ENCODE results near the gene KCNIP4. TPM values are rescaled to one million over a fixed set of nuclear protein-coding genes. Genes with fewer than 3 reads are reported as not detected.

The KCNIP4 gene
- total RNA-seq, 1 donor from 2014 or later = 0.53 TPM

- Histone ChIP-seq H3K27me3 (ENCODE audit: control insufficient read depth, insufficient read depth, low read length) (no peaks in the 10 kb centered on the region), H3K4me3 (ENCODE audit: low read depth, low read length) (no peak overlapping the region), H3K36me3 (ENCODE audit: control insufficient read depth, insufficient read depth, low read length) (no peaks in the 10 kb centered on the region)
- no peak for TF ChIP-seq CTCF (IDR thresholded peaks at IDR 0.05; ENCODE audit: insufficient read depth, low read length, severe bottlenecking)
- DNase-seq (ENCODE audit: low read depth) (peak; percentile 20), FAIRE-seq (no peak)
Measured at GRCh38 chr4:21452931-21453330, 495.6 kb downstream of the KCNIP4 start.

GRCh38 chr4:21451032-21451431, 497.5 kb downstream of the KCNIP4 start:
- no peak overlapping the region for H3K4me3 ChIP-seq (ENCODE audit: low read depth, low read length)
- FAIRE-seq (no peak), DNase-seq (ENCODE audit: low read depth) (peak; percentile 75)
- H3K27me3 ChIP-seq (ENCODE audit: control insufficient read depth, insufficient read depth, low read length) = no peaks in the 10 kb centered on the region
- no peak for TF ChIP-seq CTCF (IDR thresholded peaks at IDR 0.05; ENCODE audit: insufficient read depth, low read length, severe bottlenecking)
- no peaks in the 10 kb centered on the region for H3K36me3 ChIP-seq (ENCODE audit: control insufficient read depth, insufficient read depth, low read length)

GRCh38 chr4:21450331-21450730, 498.2 kb downstream of the KCNIP4 start:
- Histone ChIP-seq H3K4me3 (ENCODE audit: low read depth, low read length) (no peak overlapping the region), H3K27me3 (ENCODE audit: control insufficient read depth, insufficient read depth, low read length) (no peaks in the 10 kb centered on the region), H3K36me3 (ENCODE audit: control insufficient read depth, insufficient read depth, low read length) (no peaks in the 10 kb centered on the region)
- no peak for TF ChIP-seq CTCF (IDR thresholded peaks at IDR 0.05; ENCODE audit: insufficient read depth, low read length, severe bottlenecking)
- FAIRE-seq = no peak
- no peak for DNase-seq (ENCODE audit: low read depth)

- no peak for FAIRE-seq
- Histone ChIP-seq H3K4me3 (ENCODE audit: low read depth, low read length) (no peak overlapping the region), H3K36me3 (ENCODE audit: control insufficient read depth, insufficient read depth, low read length) (no peaks in the 10 kb centered on the region), H3K27me3 (ENCODE audit: control insufficient read depth, insufficient read depth, low read length) (no peaks in the 10 kb centered on the region)
- DNase-seq (ENCODE audit: low read depth) = peak; percentile 91
- no peak for TF ChIP-seq CTCF (IDR thresholded peaks at IDR 0.05; ENCODE audit: insufficient read depth, low read length, severe bottlenecking)
Measured at GRCh38 chr4:21447301-21448054, 501.1 kb downstream of the KCNIP4 start.

- Histone ChIP-seq H3K36me3 (ENCODE audit: control insufficient read depth, insufficient read depth, low read length) (no peaks in the 10 kb centered on the region), H3K4me3 (ENCODE audit: low read depth, low read length) (no peak overlapping the region), H3K27me3 (ENCODE audit: control insufficient read depth, insufficient read depth, low read length) (no peaks in the 10 kb centered on the region)
- DNase-seq (ENCODE audit: low read depth) (no peak), FAIRE-seq (no peak)
- TF ChIP-seq CTCF (IDR thresholded peaks at IDR 0.05; ENCODE audit: insufficient read depth, low read length, severe bottlenecking) = no peak
Measured at GRCh38 chr4:21420166-21420565, 528.4 kb downstream of the KCNIP4 start.

GRCh38 chr4:21415728-21416127, 532.8 kb downstream of the KCNIP4 start:
- DNase-seq (ENCODE audit: low read depth) (no peak), FAIRE-seq (no peak)
- no peak overlapping the region for H3K4me3 ChIP-seq (ENCODE audit: low read depth, low read length)
- H3K27me3 ChIP-seq (ENCODE audit: control insufficient read depth, insufficient read depth, low read length) = no peaks in the 10 kb centered on the region
- H3K36me3 ChIP-seq (ENCODE audit: control insufficient read depth, insufficient read depth, low read length) = no peaks in the 10 kb centered on the region
- no peak for TF ChIP-seq CTCF (IDR thresholded peaks at IDR 0.05; ENCODE audit: insufficient read depth, low read length, severe bottlenecking)

Data from bronchial epithelial cell (primary cell).